KMS-11 (cell line): ENCODE data around the gene CALR3.
"Not testable (repeated sequence)": the region's sequence is repeated elsewhere in the genome, so short reads cannot be mapped to it uniquely, and the experiment has no call there.

Source experiments
- H2AFZ ChIP-seq: fragments of 200-600 bp; sonication (generic); 2 replicates; pipeline ENCODE4 v1.6.1; 2016; ENCODE audit warnings: antibody characterized with exemption, mixed run types, low read depth
- H3K27ac ChIP-seq: fragments of 200-600 bp; sonication (generic); 2 replicates; pipeline ENCODE4 v1.6.1; 2016; ENCODE audit warnings: mild to moderate bottlenecking, mixed run types
- H3K27me3 ChIP-seq: fragments of 200-600 bp; sonication (generic); 2 replicates; pipeline ENCODE4 v1.6.1; 2017; ENCODE audit warnings: mild to moderate bottlenecking, low read depth, mixed run types, moderate library complexity; ENCODE audit not compliant: insufficient read depth
- H3K36me3 ChIP-seq: fragments of 200-600 bp; sonication (generic); 2 replicates; pipeline ENCODE4 v1.6.1; 2017; ENCODE audit warnings: mild to moderate bottlenecking, mixed run types; ENCODE audit not compliant: insufficient read depth
- H3K4me1 ChIP-seq: fragments of 200-600 bp; sonication (generic); 2 replicates; pipeline ENCODE4 v1.6.1; 2016; ENCODE audit warnings: mild to moderate bottlenecking, low read depth, mixed run types; ENCODE audit not compliant: poor library complexity, severe bottlenecking
- H3K4me2 ChIP-seq: fragments of 200-600 bp; sonication (generic); 2 replicates; pipeline ENCODE4 v1.7.0; 2016; ENCODE audit warnings: mild to moderate bottlenecking, mixed run types
- H3K4me3 ChIP-seq: fragments of 200-600 bp; sonication (generic); IDR thresholded peaks from 2 replicates; pipeline ENCODE4 v1.6.1; 2017; ENCODE audit warnings: low read depth, low read length, mixed read lengths; ENCODE audit not compliant: insufficient read depth
- H3K79me2 ChIP-seq: fragments of 200-600 bp; sonication (generic); 2 replicates; pipeline ENCODE4 v1.6.1; 2016; ENCODE audit warnings: low read depth, mixed run types; ENCODE audit not compliant: insufficient read depth
- H3K9ac ChIP-seq: fragments of 200-600 bp; sonication (generic); 2 replicates; pipeline ENCODE4 v1.6.1; 2016; ENCODE audit warnings: mild to moderate bottlenecking, mixed run types
- H4K20me1 ChIP-seq: fragments of 200-600 bp; sonication (generic); 2 replicates; pipeline ENCODE4 v1.6.1; 2016; ENCODE audit warnings: mild to moderate bottlenecking, mixed run types; ENCODE audit not compliant: insufficient read depth
- TF ChIP-seq, protein P1 (sequence below): fragments of 200-600 bp; sonication (generic); conservative IDR thresholded peaks from 2 replicates; pipeline ENCODE4 v1.6.1; 2017; ENCODE audit warnings: low read depth, mild to moderate bottlenecking, antibody characterized with exemption, low read length, moderate library complexity, mixed read lengths

The CALR3 gene, protein sequence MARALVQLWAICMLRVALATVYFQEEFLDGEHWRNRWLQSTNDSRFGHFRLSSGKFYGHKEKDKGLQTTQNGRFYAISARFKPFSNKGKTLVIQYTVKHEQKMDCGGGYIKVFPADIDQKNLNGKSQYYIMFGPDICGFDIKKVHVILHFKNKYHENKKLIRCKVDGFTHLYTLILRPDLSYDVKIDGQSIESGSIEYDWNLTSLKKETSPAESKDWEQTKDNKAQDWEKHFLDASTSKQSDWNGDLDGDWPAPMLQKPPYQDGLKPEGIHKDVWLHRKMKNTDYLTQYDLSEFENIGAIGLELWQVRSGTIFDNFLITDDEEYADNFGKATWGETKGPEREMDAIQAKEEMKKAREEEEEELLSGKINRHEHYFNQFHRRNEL

DNA sequence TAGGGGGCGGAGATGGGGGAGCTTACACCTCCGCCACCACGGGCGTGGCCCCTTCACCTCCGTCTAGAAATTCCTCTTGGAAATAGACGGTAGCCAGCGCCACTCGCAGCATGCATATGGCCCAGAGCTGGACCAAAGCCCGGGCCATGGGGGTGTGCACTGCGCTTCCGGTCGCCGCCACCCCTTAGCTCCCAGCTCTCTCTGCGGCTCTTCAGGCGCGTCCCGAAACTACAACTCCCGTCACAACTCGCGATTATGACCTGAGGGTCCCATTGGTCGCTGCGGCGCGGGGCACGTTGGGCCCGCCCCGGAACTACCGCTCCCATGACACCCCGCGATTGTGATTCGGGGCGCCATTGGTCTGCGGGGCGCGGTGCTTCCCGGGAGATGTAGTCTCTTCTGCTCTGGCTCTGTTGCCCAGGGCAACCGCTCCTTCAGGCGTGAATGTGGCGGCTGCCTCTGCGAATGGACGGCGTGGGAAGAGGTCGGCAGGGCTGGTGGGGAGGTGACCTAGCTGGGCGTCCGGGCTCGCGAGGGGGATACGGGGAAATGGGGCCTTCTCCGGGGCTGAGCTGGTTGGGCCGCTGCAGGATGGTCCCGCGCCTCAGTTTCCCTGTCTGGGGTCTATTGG, at the start of gene CALR3, which contains the start of gene C19orf44:
TSS of gene CALR3 (minus strand) at position 186 of the 631 bp plus-strand sequence. CDS start at position 148, 38 bp downstream.
TSS of gene C19orf44 (plus strand) at position 413 of the 631 bp plus-strand sequence. CDS start 4,399 bp downstream, outside the sequence.
- Histone ChIP-seq H3K27ac (no peak within 1 kb of the TSS), H3K9ac (no peak within 1 kb of the TSS; the same call in 1 of the 2 replicates), H3K4me1 (peaks cover 5% of the 10 kb centered on the region), H3K79me2 (no peaks in the 10 kb centered on the region), H3K4me3 (no peak within 1 kb of the TSS), H4K20me1 (no peaks in the 10 kb centered on the region), H3K4me2 (peak within 1 kb of the TSS; percentile 94), H3K36me3 (no peaks in the 10 kb centered on the region), H2AFZ (peak within 1 kb of the TSS; percentile 90), H3K27me3 (no peaks in the 10 kb centered on the region)
- TF ChIP-seq, protein P1, sequence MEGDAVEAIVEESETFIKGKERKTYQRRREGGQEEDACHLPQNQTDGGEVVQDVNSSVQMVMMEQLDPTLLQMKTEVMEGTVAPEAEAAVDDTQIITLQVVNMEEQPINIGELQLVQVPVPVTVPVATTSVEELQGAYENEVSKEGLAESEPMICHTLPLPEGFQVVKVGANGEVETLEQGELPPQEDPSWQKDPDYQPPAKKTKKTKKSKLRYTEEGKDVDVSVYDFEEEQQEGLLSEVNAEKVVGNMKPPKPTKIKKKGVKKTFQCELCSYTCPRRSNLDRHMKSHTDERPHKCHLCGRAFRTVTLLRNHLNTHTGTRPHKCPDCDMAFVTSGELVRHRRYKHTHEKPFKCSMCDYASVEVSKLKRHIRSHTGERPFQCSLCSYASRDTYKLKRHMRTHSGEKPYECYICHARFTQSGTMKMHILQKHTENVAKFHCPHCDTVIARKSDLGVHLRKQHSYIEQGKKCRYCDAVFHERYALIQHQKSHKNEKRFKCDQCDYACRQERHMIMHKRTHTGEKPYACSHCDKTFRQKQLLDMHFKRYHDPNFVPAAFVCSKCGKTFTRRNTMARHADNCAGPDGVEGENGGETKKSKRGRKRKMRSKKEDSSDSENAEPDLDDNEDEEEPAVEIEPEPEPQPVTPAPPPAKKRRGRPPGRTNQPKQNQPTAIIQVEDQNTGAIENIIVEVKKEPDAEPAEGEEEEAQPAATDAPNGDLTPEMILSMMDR: no peak

DNA sequence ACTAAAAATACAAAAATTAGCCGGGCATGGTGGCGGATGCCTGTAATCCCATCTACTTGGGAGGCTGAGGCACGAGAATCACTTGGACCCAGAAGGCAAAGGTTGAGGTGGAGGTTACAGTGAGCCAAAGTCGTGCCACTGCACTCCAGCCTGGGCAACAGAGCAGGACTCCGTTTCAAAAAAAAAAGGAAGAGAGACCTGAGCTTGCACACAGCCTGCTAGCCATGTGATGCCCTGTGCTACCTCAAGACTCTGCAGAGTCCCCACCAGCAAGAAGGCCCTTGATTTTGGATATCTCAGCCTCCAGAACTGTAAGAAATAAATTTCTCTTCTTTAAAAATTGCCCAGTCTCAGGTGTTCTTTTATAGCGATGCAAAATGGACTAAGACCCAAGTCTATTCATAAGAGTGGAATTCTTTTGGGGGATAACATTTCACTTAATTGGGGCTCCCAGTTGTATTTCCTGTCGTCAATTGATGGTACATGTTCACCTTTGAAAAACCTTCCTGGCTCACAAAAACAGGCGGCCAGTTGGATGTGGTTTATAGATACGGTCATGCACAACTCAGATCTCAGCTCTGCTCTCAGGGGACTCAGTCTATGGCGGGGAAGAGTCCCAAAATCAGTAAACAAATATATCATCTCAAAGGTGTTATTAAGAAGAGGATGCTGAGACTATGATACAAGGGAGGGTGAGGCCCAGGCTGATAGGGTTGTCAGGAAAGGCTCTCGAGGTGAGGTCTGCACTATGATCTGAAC, 48.7 kb upstream of the CALR3 start:
- H3K9ac ChIP-seq: no peak overlapping the region
- H3K4me2 ChIP-seq: no peak overlapping the region
- H2AFZ ChIP-seq: no peak overlapping the region
- no peak overlapping the region for H3K27ac ChIP-seq
- peaks cover 21% of the 10 kb centered on the region for H3K4me1 ChIP-seq
- H4K20me1 ChIP-seq: no peaks in the 10 kb centered on the region
- H3K36me3 ChIP-seq: no peaks in the 10 kb centered on the region
- H3K4me3 ChIP-seq: no peak overlapping the region
- no peaks in the 10 kb centered on the region for H3K27me3 ChIP-seq
- peaks cover 58% of the 10 kb centered on the region for H3K79me2 ChIP-seq
- TF ChIP-seq, protein P1: no peak

DNA sequence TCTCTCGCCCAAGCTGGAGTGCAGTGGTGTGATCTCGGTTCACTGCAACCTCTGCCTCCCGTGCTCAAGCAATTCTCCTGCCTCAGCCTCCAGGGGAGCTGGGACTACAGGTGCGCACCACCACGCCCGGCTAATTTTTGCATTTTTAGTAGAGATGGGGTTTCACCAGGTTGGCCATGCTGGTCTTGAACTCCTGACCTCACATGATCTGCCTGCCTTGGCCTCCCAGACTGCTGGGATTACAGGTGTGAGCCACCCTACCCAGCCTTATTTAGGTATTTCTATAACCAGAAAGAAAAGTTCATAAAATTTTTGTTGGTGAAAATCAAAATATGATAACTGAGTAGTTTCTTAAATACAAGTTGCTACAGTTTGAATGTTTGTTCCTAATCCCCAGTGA, 47.8 kb upstream of the CALR3 start:
- H4K20me1 ChIP-seq, H3K36me3 ChIP-seq, H2AFZ ChIP-seq, H3K27me3 ChIP-seq, H3K4me3 ChIP-seq: not testable (repeated sequence)
- peak overlapping the region; percentile 70; the same call in 1 of the 2 replicates for H3K9ac ChIP-seq
- peaks cover 21% of the 10 kb centered on the region for H3K4me1 ChIP-seq
- H3K27ac ChIP-seq: peak overlapping the region; percentile 64; the same call in 1 of the 2 replicates
- peaks cover 67% of the 10 kb centered on the region for H3K79me2 ChIP-seq
- peak overlapping the region; percentile 81 for H3K4me2 ChIP-seq

DNA sequence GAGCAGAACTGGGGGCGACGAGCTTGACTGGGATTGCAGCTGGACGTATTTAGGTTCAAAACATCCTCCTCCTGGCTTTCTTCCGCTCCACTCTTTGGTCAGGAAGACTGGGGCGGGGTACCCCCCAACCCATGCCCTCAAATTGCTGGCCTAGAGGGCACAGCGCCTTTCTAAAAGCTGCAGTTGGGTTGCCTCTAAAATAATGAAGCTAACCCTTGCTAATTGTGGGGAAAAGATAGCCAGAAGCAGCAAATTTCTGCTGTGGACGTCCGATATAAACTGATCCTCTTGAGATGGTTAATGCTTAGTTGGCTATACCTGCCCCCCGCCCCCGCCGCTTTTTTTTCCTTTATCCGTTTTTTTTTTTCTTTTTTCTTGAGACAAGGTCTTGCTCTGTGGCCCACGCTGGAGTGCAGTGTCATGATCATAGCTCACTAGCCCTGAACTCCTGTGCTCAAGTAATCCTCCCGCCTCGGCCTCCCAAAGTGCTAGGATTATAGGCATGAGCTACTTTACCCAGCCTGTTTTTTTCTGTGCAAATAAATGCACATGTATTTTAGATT, 47.0 kb upstream of the CALR3 start:
- Histone ChIP-seq H3K79me2 (peaks cover 74% of the 10 kb centered on the region), H3K4me3 (no peak overlapping the region), H4K20me1 (no peaks in the 10 kb centered on the region), H2AFZ (peak overlapping the region; percentile 53; the same call in 1 of the 2 replicates), H3K36me3 (peaks cover 6% of the 10 kb centered on the region; the same call in 1 of the 2 replicates), H3K9ac (peak overlapping the region; percentile 70), H3K4me2 (peak overlapping the region; percentile 81), H3K4me1 (peaks cover 21% of the 10 kb centered on the region), H3K27me3 (no peaks in the 10 kb centered on the region), H3K27ac (peak overlapping the region; percentile 64)
- TF ChIP-seq, protein P1: no peak
